T follicular helper cell (primary cell): ENCODE results near the gene LRPAP1.
"Not testable (repeated sequence)": the region's sequence is repeated elsewhere in the genome, so short reads cannot be mapped to it uniquely, and the experiment has no call there.

Source experiments
- DNase-seq: peaks from one replicate; pipeline ENCODE4 v3.0.0-alpha.2; 2020; ENCODE audit warnings: low read depth

LRPAP1 gene

DNA sequence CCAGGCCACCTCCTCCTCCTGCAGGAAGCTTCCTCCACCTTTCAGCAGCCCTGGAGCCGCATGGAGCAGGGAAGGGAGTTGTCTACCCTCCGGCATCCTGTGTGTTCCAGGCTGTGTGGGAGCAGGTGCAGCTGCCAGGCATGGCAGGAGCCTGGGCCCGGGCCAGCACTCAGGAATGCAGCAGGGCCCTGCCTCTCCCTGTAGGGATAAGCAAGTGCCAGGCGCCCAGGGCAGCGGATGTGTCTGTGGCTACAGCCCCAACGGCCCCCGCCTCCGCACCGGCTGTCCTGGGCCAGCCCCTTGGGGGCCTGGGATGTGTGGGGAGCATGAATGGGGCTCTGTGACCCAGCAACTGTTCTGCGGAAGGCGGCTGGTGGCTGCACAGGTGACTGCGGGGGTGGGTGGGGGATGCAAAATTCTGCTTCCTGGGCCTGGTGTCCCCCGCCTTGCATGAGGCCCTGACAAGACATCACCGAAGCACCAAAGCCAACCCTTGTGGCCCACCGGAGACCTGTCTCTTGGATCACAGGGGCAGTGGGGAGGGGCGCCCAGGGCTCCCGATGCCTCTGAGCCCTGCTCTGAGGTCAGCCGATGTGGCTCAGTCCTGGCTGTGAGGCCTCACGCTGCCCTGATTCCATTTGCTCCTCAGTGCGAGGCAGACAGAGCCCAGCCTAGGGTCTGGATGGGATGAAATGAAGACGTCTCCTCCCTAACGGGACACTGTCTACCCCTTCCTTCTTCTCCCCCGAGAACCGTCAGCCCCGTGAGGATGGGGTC, 70.5 kb downstream of the LRPAP1 start:
- DNase-seq = no peak

- no peak for DNase-seq
These were observed 71.3 kb downstream of the LRPAP1 start for GRCh38 chr4:3460926-3461325.

GRCh38 chr4:3459156-3459555, 73.1 kb downstream of the LRPAP1 start:
- not testable (repeated sequence) for DNase-seq

- no peak for DNase-seq
These were observed 73.9 kb downstream of the LRPAP1 start for GRCh38 chr4:3458371-3458770.

GRCh38 chr4:3455596-3455995, 76.6 kb downstream of the LRPAP1 start:
- not testable (repeated sequence) for DNase-seq
